GM21723 (cell line): ENCODE measurements around the gene BGLAP.
A peak's percentile ranks its signal among the peaks of the same experiment; 100 is the strongest.
"Not testable (repeated sequence)": the region's sequence is repeated elsewhere in the genome, so short reads cannot be mapped to it uniquely, and the experiment has no call there.

Experiments used
- ATAC-seq: cut with Tn5 transposase; IDR thresholded peaks from one replicate; pipeline ENCODE4 v1.9.1; 2021; ENCODE audit warnings: mild to moderate bottlenecking, moderate library complexity; ENCODE audit not compliant: unreplicated experiment

The BGLAP gene

GRCh38 chr1:156241926-156242325 is at the start of gene BGLAP:
Gene BGLAP, plus strand, starts transcription at chr1:156242184. Its CDS starts 48 bp downstream, at chr1:156242232.
- ATAC-seq: no peak

GRCh38 chr1:156193208-156193487 is 48.8 kb upstream of the BGLAP start:
- ATAC-seq: no peak

- peak; percentile 89 for ATAC-seq
These were observed 48.3 kb upstream of the BGLAP start, which contains the start of gene SLC25A44 for GRCh38 chr1:156193488-156194299. Gene SLC25A44, plus strand, starts transcription at chr1:156194104. Its CDS starts 5,744 bp downstream, at chr1:156199848.

DNA sequence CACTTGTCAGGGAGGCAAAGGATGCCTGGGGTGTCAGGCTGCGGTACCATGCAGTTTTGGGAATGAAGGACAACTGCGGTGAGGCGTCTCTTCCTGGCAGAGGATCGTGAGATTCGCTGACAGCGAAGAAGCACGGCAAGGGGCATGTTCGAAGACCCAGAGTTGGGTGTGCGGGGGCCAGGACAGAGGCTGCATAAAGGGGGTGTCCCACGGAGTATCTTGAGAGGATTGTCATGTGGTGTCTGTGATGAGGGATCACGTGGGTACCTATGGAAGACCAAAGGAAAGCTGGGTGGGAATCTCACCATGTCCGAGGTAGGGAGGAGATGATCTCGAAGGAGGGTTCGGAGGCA is 47.7 kb upstream of the BGLAP start:
- ATAC-seq: peak; percentile 16

DNA sequence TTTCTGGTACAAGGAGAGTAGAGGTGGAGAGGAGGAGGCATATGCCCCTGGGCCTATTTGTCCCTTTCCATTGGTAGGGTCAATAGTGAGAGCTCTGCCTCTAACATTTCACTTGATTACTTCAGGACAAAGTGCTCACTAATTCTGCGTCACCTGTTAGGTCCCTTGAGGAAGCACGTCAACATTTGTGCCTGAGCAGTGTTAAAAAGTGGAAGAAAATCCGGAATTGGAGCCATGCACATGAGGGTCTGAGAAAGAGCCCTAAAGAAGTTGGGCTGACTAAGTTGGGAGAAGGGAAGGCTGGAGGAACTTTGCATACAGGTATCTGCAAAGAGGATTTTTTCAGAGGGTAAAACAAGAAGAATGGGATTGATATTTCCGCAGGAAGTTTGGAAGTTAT is 46.1 kb upstream of the BGLAP start:
- no peak for ATAC-seq

DNA sequence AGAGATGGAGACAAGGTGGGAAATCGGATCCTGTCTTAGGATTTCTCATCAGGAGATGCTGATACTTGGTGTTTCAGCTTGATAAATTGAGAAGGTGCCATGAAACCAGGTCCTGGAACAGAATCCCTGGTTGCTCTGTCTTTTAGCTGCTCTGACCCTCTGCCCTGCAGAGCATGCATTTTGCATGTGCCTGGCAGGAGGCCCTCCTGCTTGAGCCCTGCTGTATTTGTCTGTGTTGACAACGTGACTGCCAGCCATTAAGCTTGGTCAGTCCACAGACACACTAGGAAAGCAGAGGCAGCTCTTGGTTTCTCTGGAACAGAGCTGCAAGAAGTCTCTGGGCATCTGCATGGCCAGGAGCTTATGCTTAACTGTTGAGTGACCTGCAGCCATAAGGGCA is 45.5 kb upstream of the BGLAP start:
- ATAC-seq: no peak

DNA sequence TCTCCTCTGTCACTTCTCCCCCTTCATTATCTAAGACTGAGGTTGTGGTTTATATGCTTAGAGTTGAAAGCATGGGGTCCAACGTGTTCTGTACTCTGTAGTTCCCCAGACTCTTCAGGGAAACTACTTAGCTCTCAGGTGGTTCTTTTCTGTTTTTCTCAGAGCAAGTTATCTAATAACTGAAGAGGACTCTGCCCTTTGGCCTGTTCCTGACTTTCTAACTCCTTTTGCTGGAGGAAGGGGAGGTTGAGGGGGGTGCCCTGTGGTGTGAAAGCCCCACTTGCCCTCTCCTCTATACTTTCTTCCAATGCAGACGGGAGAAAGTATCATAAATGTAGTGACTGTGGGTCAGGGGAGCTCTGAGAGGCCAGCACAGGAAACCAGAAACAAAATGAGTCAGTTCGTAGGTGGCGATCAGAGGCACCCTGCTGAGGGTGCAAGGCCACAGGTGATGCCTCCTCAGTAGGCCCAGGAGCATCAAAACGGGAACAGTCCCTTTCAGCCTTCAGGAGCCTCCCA is 43.1 kb upstream of the BGLAP start:
- no peak for ATAC-seq

DNA sequence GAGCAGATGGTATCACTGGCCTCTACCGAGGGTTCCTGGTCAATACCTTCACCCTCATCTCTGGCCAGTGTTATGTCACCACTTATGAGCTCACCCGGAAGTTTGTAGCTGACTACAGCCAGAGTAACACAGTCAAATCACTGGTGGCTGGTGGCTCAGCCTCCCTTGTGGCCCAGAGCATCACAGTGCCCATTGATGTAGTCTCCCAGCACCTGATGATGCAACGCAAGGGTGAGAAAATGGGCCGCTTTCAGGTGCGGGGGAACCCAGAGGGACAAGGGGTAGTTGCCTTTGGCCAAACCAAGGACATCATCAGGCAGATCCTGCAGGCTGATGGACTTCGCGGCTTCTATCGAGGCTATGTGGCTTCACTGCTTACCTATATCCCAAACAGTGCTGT is 41.9 kb upstream of the BGLAP start:
- no peak for ATAC-seq

DNA sequence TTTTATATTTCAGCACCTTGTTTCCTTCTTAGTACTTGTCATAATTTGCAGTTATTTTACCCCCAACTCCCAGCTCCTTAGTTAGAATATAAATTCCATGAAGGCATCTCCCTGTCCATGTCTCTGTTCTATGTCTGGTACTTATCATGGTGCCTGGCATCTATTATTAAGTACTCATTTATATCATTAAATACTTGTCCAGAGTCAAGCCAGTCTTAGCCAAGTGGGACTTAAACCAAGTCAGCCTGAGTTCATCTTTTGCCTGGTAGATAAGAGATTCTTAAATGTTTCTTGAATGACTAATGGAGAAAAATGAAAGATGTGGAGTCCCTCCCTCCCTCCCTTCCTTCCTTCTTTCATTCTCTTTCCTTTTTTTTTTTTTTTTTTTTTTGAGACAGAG is 38.7 kb upstream of the BGLAP start:
- ATAC-seq: no peak

- ATAC-seq: no peak
These were observed 37.3 kb upstream of the BGLAP start for GRCh38 chr1:156204686-156205085.

- ATAC-seq: no peak
These were observed 30.7 kb upstream of the BGLAP start for GRCh38 chr1:156211243-156211642.

- no peak for ATAC-seq
These were observed 29.9 kb upstream of the BGLAP start for GRCh38 chr1:156212130-156212529.

- peak; percentile 87 for ATAC-seq
These were observed 28.9 kb upstream of the BGLAP start, which contains the start of gene PMF1 for GRCh38 chr1:156212833-156213643. Gene PMF1, plus strand, starts transcription at chr1:156213007. Its CDS starts 9 bp downstream, at chr1:156213016.

GRCh38 chr1:156213644-156213966 is 28.4 kb upstream of the BGLAP start:
- no peak for ATAC-seq

DNA sequence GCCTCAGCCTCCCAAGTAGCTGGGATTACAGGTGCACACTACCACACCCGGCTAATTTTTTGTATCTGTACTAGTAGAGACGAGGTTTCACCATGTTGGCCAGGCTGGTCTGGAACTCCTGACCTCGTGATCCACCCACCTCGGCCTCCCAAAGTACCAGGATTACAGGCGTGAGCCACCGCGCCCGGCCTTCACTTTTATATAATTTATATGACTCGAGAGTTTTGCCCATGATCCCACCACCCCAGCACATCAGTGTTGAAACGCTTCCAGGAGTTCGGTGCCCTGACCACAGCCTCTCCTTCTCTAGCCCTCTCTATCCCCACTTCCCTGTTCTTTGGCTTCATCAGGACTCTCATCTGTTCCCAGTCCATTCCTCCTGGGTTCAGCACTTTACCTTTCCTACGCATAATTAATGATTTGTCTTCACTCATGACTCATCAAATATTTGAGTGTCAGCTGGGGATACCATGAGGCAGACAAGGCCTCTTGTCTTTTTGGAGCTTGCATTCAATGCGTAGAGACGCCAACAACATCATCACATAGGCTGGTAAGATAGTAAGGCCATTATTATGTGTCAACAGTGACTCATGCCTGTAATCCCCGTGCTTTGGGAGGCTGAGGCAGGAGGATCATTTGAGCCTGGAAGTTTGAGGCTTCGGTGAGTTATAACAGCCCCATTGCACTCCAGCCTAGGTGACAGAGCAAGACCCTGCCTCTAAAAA is 27.8 kb upstream of the BGLAP start:
- no peak for ATAC-seq

DNA sequence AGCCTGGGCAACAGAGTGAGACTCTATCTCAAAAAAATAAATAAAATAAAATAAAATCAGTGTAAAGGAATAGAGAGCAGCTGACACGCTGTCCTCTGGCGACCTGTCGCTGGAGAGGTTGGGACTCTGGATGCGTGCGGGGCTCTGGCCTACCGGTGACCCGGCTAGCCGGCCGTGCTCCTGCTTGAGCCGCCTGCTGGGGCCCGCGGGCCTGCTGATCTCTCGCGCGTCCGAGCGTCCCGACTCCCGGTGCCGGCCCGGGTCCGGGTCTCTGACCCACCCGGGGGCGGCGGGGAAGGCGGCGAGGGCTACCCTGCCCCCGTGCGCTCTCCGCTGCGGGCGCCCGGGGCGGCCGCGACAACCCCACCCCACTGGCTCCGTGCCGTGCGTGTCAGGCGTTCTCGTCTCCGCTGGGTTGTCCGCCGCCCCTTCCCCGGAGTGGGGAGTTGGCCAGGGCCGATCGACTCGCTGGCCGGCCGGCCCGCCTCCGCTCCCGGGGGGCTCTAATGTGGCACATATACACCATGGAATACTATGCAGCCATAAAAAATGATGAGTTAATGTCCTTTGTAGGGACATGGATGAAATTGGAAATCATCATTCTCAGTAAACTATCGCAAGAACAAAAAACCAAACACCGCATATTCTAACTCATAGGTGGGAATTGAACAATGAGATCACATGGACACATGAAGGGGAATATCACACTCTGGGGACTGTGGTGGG is 25.5 kb upstream of the BGLAP start:
- ATAC-seq: not testable (repeated sequence)

- ATAC-seq: no peak
These were observed 24.1 kb upstream of the BGLAP start for GRCh38 chr1:156217871-156218270.

DNA sequence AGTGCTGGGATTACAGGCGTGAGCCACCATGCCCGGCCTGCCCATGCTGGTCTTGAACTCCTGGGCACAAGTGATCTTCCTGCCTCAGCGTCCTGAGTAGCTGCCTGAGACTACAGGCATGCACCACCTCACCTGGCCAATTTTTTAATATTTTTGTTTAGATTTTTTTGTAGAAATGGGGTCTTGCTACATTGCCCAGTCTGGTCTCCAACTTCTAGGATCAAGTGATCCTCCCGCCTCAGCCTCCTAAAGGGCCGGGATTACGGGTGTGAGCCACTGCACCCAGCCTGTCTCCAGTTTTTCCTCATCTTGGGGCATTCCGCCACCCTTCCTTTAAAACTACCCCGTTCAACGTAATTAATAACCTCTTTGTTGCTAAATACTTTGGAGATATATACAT is 21.8 kb upstream of the BGLAP start:
- no peak for ATAC-seq

DNA sequence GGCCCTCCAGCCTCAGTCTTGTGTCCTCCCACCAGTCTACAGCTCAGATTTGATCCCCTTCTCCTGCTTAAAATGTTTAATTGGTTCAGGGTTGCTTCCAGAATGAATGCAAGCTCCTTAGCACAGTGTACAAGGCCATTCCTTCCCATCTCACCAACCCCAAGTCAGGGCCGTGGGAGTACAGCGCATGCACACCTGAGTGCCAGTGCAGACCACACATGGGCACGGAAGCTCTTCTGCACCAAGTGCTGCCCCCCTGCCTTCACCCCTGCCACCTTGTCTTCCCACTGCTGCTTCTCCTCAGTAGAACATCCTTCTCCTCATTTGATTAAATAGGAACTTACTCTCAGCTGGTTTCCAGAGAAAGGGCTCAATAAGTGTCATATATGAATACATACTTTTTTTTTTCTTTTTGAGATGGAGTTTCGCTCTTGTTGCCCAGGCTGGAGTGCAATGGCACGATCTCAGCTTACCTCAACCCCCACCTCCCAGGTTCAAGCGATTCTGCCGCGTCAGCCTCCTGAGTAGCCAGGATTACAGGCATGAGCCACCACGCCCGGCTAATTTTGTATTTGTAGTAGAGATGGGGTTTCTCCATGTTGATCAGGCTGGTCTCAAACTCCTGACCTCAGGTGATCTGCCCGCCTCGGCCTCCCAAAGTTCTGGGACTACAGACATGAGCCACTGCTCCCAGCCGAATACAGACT is 19.8 kb upstream of the BGLAP start:
- no peak for ATAC-seq

DNA sequence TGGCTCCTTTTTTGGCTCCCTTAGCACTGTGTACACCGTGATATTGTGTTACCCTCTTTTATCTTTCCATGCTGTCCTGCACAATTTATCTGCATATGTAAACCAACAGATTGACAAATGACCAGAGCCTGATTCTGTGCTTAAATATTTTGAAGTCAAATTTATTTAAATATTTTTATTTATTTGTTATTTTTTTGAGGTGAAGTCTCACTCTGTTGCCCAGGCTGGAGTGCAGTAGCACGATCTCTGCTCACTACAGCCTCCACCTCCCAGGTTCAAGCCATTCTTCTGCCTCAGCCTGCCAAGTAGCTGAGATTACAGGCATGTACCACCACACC is 16.3 kb upstream of the BGLAP start:
- no peak for ATAC-seq
